Measurements from ENCODE around the gene GATA2. TPM values are rescaled to one million over a fixed set of nuclear protein-coding genes. Genes with fewer than 3 reads are reported as not detected.

GATA2 gene
- total and polyA plus RNA-seq, 2 experiments from 2014 or later: 0.52 to 0.83 TPM

- H3K9me3 Mint-ChIP-seq: no peaks in the 10 kb centered on the region
- Histone ChIP-seq H2AFZ (no peak overlapping the region), H3K4me1 (ENCODE audit: insufficient read depth) (peaks cover 31% of the 10 kb centered on the region), H3F3A (replicated peaks; ENCODE audit: low read depth) (peaks cover 16% of the 10 kb centered on the region; the same call in 1 of the 2 replicates), H3K79me2 (replicated peaks; ENCODE audit: insufficient read depth) (no peaks in the 10 kb centered on the region), H4K20me1 (replicated peaks; ENCODE audit: insufficient read depth) (no peaks in the 10 kb centered on the region), H3K27ac (ENCODE audit: low read depth) (no peak overlapping the region), H3K9me2 (ENCODE audit: insufficient read depth) (no peaks in the 10 kb centered on the region), H3K27me3 (ENCODE audit: insufficient read depth) (peaks cover 28% of the 10 kb centered on the region), H3K4me2 (no peak overlapping the region), H3K4me3 (no peak overlapping the region), H3K36me3 (ENCODE audit: insufficient read depth) (no peaks in the 10 kb centered on the region)
- H3K36me3 Mint-ChIP-seq (ENCODE audit: low read depth): no peaks in the 10 kb centered on the region; the same call in 2 of the 3 replicates
- H3K27ac Mint-ChIP-seq: no peak overlapping the region
- peaks cover 41% of the 10 kb centered on the region for H3K27me3 Mint-ChIP-seq (ENCODE audit: insufficient read depth, low read depth, poor library complexity)
- H3K4me1 Mint-ChIP-seq: peaks cover 39% of the 10 kb centered on the region
- DNase-seq (ENCODE audit: low spot score) (no peak), ATAC-seq (no peak)
- H3K4me3 Mint-ChIP-seq: no peak overlapping the region
- TF ChIP-seq STAT1 (IDR thresholded peaks at IDR 0.05; ENCODE audit: unreplicated experiment) (no peak), ZNF114 (CRISPR knock-in tag; IDR thresholded peaks at IDR 0.05) (no peak)
These were observed 56.8 kb downstream of the GATA2 start for GRCh38 chr3:128436214-128436613.

GRCh38 chr3:128435561-128435960 lies 57.4 kb downstream of the GATA2 start:
- DNase-seq (ENCODE audit: low spot score): no peak
- H3K27ac Mint-ChIP-seq: no peak overlapping the region
- peaks cover 35% of the 10 kb centered on the region for H3K27me3 ChIP-seq (ENCODE audit: insufficient read depth)
- H3K9me2 ChIP-seq (ENCODE audit: insufficient read depth): no peaks in the 10 kb centered on the region
- no peaks in the 10 kb centered on the region; the same call in 2 of the 3 replicates for H3K36me3 Mint-ChIP-seq (ENCODE audit: low read depth)
- peaks cover 41% of the 10 kb centered on the region for H3K4me1 Mint-ChIP-seq
- H3K4me1 ChIP-seq (ENCODE audit: insufficient read depth): peaks cover 31% of the 10 kb centered on the region
- H3K4me3 Mint-ChIP-seq: no peak overlapping the region
- H3K4me2 ChIP-seq: no peak overlapping the region
- no peaks in the 10 kb centered on the region for H3K36me3 ChIP-seq (ENCODE audit: insufficient read depth)
- H3K79me2 ChIP-seq (replicated peaks; ENCODE audit: insufficient read depth): no peaks in the 10 kb centered on the region
- no peaks in the 10 kb centered on the region for H3K9me3 Mint-ChIP-seq
- no peak overlapping the region for H3K27ac ChIP-seq (ENCODE audit: low read depth)
- no peaks in the 10 kb centered on the region for H4K20me1 ChIP-seq (replicated peaks; ENCODE audit: insufficient read depth)
- peaks cover 48% of the 10 kb centered on the region for H3K27me3 Mint-ChIP-seq (ENCODE audit: insufficient read depth, low read depth, poor library complexity)
- no peak for ATAC-seq
- no peak overlapping the region for H3K4me3 ChIP-seq
- peaks cover 17% of the 10 kb centered on the region; the same call in 1 of the 2 replicates for H3F3A ChIP-seq (replicated peaks; ENCODE audit: low read depth)
- H2AFZ ChIP-seq: no peak overlapping the region
- TF ChIP-seq ETS1 (IDR thresholded peaks at IDR 0.05) (no peak), CREB1 (CRISPR knock-in tag; IDR thresholded peaks at IDR 0.05; ENCODE audit: low read depth) (no peak), REST (IDR thresholded peaks at IDR 0.05; ENCODE audit: unreplicated experiment) (no peak), EZH2 (IDR thresholded peaks at IDR 0.05; ENCODE audit: low read depth, unreplicated experiment) (no peak), JUNB (IDR thresholded peaks at IDR 0.05; ENCODE audit: unreplicated experiment) (no peak), ZNF462 (CRISPR knock-in tag; IDR thresholded peaks at IDR 0.05) (no peak), ZNF331 (CRISPR knock-in tag; IDR thresholded peaks at IDR 0.05; ENCODE audit: low read depth) (no peak), STAT1 (IDR thresholded peaks at IDR 0.05; ENCODE audit: unreplicated experiment) (no peak), ZNF114 (CRISPR knock-in tag; IDR thresholded peaks at IDR 0.05) (no peak), NANOG (IDR thresholded peaks at IDR 0.05; ENCODE audit: borderline replicate concordance) (no peak), POLR2AphosphoS5 (IDR thresholded peaks at IDR 0.05; ENCODE audit: low read depth) (no peak)

Data from GM23338 (cell line).